Epithelial cell of proximal tubule (primary cell): ENCODE data around the gene PKNOX2. TPM values are rescaled to one million over a fixed set of nuclear protein-coding genes. Genes with fewer than 3 reads are reported as not detected.

Experiments
- DNase-seq: peaks from one replicate; pipeline ENCODE4 v3.0.0-alpha.2; 2011; ENCODE audit warnings: low read depth
- H3K4me3 ChIP-seq: 2 replicates; pipeline ENCODE4 v1.5.1; 2011; ENCODE audit warnings: low read depth, mild to moderate bottlenecking, low read length
- total RNA-seq: library from RNA; depleted of rRNA; stranded (reverse); fragments of >200 nt; gene quantifications from 2 replicates; pipeline ENCODE4 v1.2.3, GENCODE V29; 2015
- TF ChIP-seq, protein P1 (sequence below): conservative IDR thresholded peaks from 2 replicates; pipeline ENCODE4 v1.5.1; 2012; ENCODE audit warnings: low read depth, mild to moderate bottlenecking, low read length

The PKNOX2 gene
- total RNA-seq, 1 donor from 2014 or later: not detected

DNA sequence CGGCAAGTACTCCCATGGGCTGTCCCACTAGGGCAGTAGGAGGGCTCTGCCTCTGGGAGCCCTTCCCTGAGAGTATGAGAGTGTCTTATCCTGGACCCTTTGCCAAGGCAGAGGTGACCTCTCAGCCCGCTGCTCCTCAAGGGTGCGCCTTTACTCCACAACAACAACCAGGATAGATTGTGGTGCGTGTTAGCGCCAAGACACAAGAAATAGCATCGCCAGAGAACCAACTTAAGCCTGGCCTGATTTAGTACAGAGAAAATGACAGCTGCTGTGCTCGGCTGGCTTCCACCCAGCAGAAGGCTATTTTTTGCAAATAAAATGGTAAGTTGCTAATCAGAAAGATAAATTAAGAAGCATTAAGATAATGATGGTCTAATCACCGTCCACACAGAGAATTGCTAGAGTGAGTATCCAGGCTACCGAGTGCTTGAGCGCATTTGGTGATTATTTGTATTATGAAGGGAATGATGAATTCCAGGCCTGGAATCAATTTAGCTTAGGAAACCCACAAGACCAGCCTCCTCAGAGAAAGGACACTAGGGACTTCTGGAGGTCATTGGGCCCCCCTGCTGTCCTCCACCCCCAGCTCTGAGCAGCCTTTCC lies 119.8 kb downstream of the PKNOX2 start:
- TF ChIP-seq, protein P1, sequence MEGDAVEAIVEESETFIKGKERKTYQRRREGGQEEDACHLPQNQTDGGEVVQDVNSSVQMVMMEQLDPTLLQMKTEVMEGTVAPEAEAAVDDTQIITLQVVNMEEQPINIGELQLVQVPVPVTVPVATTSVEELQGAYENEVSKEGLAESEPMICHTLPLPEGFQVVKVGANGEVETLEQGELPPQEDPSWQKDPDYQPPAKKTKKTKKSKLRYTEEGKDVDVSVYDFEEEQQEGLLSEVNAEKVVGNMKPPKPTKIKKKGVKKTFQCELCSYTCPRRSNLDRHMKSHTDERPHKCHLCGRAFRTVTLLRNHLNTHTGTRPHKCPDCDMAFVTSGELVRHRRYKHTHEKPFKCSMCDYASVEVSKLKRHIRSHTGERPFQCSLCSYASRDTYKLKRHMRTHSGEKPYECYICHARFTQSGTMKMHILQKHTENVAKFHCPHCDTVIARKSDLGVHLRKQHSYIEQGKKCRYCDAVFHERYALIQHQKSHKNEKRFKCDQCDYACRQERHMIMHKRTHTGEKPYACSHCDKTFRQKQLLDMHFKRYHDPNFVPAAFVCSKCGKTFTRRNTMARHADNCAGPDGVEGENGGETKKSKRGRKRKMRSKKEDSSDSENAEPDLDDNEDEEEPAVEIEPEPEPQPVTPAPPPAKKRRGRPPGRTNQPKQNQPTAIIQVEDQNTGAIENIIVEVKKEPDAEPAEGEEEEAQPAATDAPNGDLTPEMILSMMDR: no peak
- DNase-seq: no peak
- H3K4me3 ChIP-seq: no peak overlapping the region

DNA sequence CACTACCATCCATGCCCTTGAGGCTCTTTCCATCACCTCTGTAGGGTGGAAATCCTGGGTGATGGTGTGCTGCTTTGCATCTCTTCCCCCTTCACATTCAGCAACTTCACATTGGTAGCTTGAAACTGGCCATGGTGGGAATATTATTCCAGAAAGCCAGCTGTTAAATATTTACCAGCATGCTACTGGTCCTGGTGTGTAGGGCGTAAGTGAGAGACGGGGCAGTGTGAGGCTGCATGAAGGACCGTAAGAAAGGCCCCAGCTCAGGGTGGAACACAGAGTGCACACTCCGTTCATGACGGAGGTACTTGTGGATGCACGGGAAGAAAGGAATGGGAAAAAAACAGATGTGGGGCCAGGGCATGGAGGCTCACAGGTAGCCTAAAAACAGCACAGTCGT lies 121.3 kb downstream of the PKNOX2 start:
- no peak for DNase-seq
- no peak overlapping the region for H3K4me3 ChIP-seq
- TF ChIP-seq, protein P1: no peak

DNA sequence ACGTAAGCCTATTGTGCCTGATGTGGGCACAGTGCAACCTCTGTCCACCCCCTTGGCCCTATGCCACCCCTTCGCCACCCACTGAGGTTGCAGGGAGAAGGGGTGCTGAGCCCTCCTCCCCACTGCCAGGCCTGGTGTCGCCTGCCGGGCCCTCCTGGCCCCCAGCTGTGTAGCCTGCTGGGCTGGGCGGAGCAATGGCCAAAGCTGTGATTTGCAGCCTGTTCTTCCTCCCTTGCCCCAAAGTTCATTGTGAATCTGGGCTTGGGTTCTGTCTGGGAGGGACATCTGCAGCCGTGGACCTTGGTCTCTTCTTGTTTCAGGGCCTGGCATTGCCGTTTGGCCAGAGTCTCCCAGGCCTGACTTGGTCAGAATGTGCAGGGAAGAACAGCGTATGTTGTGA lies 121.9 kb downstream of the PKNOX2 start:
- TF ChIP-seq, protein P1: no peak
- no peak for DNase-seq
- no peak overlapping the region for H3K4me3 ChIP-seq

DNA sequence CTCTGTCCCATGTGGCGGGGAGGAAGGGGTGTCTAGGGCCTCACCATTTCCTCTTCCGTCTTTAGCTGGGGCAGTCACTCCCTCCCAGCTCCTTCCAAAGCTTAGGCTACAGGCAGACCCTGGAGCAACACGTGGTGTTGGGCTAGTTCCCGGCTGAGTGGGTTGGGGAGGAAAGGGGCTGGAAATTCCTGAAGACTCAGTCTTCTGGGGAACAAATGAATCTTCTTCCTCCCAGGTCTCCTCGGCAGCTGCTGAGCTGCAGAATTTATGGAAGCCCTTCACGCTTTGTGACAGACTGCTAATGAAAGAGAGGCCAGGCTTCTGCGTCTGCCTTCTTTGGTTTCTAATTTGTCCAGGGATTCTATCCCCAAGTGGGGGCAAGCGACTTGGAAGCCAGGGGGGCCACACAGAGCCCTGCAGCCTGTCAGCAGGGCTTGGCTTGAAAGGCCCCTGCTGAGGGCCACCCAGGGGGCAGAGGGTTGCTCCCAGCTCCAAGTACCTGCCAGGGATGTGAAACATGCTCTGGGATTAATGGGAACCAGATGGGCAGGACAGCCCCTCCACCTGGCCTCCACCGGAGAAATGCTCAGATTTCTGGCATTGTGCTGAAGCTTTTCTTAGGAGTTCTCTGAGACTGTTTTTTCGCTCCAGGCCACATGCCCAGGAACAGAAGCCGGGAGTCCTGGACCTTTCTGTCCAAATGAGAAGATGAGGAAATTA lies 123.1 kb downstream of the PKNOX2 start:
- no peak for DNase-seq
- no peak overlapping the region for H3K4me3 ChIP-seq
- TF ChIP-seq, protein P1: no peak

DNA sequence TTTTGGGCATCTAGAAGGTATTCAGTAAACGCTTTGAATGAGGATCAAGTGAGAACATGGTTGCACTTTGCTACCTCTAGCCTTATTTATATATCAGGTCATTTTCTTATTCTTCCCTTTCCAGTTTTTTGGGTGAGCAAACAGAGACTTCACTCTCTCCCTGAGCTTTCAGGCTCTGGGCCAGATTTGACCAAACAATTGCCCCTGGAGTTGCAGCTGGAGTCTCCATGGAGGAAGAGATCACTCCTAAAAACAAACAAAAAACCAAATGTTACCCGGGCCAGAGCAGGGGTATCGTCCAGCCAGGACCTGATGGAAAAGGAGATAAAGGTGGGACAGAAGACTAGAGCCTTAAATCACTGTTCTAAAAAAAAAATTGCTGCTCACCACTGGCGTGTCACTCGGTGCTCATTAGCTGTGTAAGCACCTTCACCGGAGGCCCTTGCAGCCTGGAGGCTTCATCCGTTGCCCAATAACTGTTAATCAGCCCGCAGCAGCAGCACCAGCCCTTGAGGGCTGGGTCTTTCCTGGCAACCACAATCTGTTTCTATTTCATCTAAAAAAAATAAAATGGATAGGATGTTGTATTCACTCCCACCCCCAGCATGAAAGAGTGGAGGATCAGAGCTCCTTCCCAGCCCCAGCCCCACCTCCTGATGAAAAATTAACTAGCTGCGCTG lies 125.0 kb downstream of the PKNOX2 start:
- TF ChIP-seq, protein P1: no peak
- H3K4me3 ChIP-seq: no peak overlapping the region
- no peak for DNase-seq

DNA sequence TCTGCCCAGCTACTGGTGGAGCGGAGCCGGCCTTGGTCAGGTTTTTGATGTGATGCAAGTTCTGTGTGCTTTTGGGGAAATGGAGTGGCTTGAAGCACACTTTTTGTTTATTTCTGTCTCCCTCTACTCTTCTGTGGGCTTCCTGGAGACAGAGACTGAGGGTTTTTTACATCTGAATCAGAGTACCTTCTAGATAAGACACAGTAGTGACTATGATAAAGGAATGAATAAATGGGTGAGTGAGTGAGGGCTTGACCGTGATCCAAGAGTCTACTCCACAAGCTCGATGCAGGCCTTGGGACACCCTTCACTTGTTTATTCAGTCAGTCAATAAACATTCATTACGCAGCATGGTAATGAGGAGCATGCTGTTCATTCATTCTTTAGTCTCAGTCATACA lies 125.7 kb downstream of the PKNOX2 start:
- DNase-seq: no peak
- TF ChIP-seq, protein P1: no peak
- H3K4me3 ChIP-seq: no peak overlapping the region
